GM18499 (cell line): ENCODE data around the gene ESR1.
"Not testable (repeated sequence)": the region's sequence is repeated elsewhere in the genome, so short reads cannot be mapped to it uniquely, and the experiment has no call there.

Source experiments
- ATAC-seq: cut with Tn5 transposase; IDR thresholded peaks from one replicate; pipeline ENCODE4 v1.9.1; 2021; ENCODE audit warnings: moderate number of reproducible peaks; ENCODE audit not compliant: insufficient read depth, unreplicated experiment

Gene ESR1

GRCh38 chr6:151962246-151962846, 154.9 kb downstream of the ESR1 start:
- no peak for ATAC-seq

GRCh38 chr6:151963001-151963400, 155.5 kb downstream of the ESR1 start:
- no peak for ATAC-seq

GRCh38 chr6:151964412-151964811, 156.9 kb downstream of the ESR1 start:
- not testable (repeated sequence) for ATAC-seq

GRCh38 chr6:151974061-151974617, 166.7 kb downstream of the ESR1 start:
- no peak for ATAC-seq

GRCh38 chr6:151975795-151976194, 168.3 kb downstream of the ESR1 start:
- no peak for ATAC-seq

- not testable (repeated sequence) for ATAC-seq
These were observed 180.7 kb downstream of the ESR1 start for GRCh38 chr6:151988199-151988598.

- no peak for ATAC-seq
These were observed 184.6 kb downstream of the ESR1 start for GRCh38 chr6:151992091-151992490.

- ATAC-seq, result no peak
These were observed 185.9 kb downstream of the ESR1 start for GRCh38 chr6:151993364-151993763.

- ATAC-seq, result no peak
These were observed 191.3 kb downstream of the ESR1 start for GRCh38 chr6:151998784-151999183.

- no peak for ATAC-seq
These were observed 191.7 kb downstream of the ESR1 start for GRCh38 chr6:151999194-151999593.

GRCh38 chr6:152001408-152001807, 193.9 kb downstream of the ESR1 start:
- ATAC-seq, result no peak

- ATAC-seq, result no peak
These were observed 194.8 kb downstream of the ESR1 start for GRCh38 chr6:152002306-152002705.

- no peak for ATAC-seq
These were observed 196.6 kb downstream of the ESR1 start for GRCh38 chr6:152004036-152004566.

GRCh38 chr6:152004896-152005295, 197.4 kb downstream of the ESR1 start:
- ATAC-seq, result no peak

- ATAC-seq, result no peak
These were observed 201.3 kb downstream of the ESR1 start for GRCh38 chr6:152008779-152009178.

GRCh38 chr6:152012227-152012626, 204.7 kb downstream of the ESR1 start:
- ATAC-seq, result no peak

- ATAC-seq, result no peak
These were observed 211.4 kb downstream of the ESR1 start for GRCh38 chr6:152018876-152019275.

GRCh38 chr6:152022303-152022702, 214.8 kb downstream of the ESR1 start:
- no peak for ATAC-seq

GRCh38 chr6:152023613-152024012, 216.1 kb downstream of the ESR1 start:
- ATAC-seq, result no peak

- ATAC-seq, result no peak
These were observed 218.8 kb downstream of the ESR1 start for GRCh38 chr6:152026291-152026690.

GRCh38 chr6:152026744-152027143, 219.3 kb downstream of the ESR1 start:
- ATAC-seq, result not testable (repeated sequence)

GRCh38 chr6:152033765-152034164, 226.3 kb downstream of the ESR1 start:
- not testable (repeated sequence) for ATAC-seq
